Left ventricle myocardium inferior (tissue), 1 donor: ENCODE measurements around the gene TERB1. TPM values are rescaled to one million over a fixed set of nuclear protein-coding genes. Genes with fewer than 3 reads are reported as not detected.

Experiments used
- DNase-seq: peaks from one replicate; pipeline ENCODE4 v3.0.0-alpha.2; 2020
- H3K27ac ChIP-seq: fragments of 200-600 bp; replicated peaks from 2 replicates; pipeline ENCODE4 v1.8.0; 2021
- H3K27me3 ChIP-seq: fragments of 200-600 bp; 2 replicates; pipeline ENCODE4 v1.8.0; 2021; ENCODE audit warnings: low read depth
- H3K36me3 ChIP-seq: fragments of 200-600 bp; 2 replicates; pipeline ENCODE4 v1.8.0; 2021
- H3K4me1 ChIP-seq: fragments of 200-600 bp; 2 replicates; pipeline ENCODE4 v1.8.0; 2021
- H3K4me3 ChIP-seq: fragments of 200-600 bp; 2 replicates; pipeline ENCODE4 v1.8.0; 2021; ENCODE audit warnings: mild to moderate bottlenecking, moderate library complexity
- H3K9me3 ChIP-seq: fragments of 200-600 bp; replicated peaks from 2 replicates; pipeline ENCODE4 v1.8.0; 2021
- intact Hi-C: fragments of 100-400 bp; cut with micrococcal nuclease; formaldehyde crosslinking; loops from one replicate; pipeline ENCODE4 v1.11.0; 2022
- total RNA-seq: library from RNA; stranded (reverse); fragmentation: NEBNext Ultra II Directional; extraction: Animal tissue kit (Norgen Biotek cat#: 25700); gene quantifications from one replicate; pipeline ENCODE4 v1.2.1, GENCODE V29; 2021
- TF ChIP-seq, protein P1 (sequence below): fragments of 200-600 bp; IDR thresholded peaks from 2 replicates; pipeline ENCODE4 v1.8.0; 2021; ENCODE audit warnings: antibody characterized with exemption, mild to moderate bottlenecking, borderline replicate concordance
- donor health status: DM: no; HTN: yes; CAD: no; lungs with severe emphysema.

Gene TERB1
- total RNA-seq, 1 donor from 2014 or later: not detected

DNA sequence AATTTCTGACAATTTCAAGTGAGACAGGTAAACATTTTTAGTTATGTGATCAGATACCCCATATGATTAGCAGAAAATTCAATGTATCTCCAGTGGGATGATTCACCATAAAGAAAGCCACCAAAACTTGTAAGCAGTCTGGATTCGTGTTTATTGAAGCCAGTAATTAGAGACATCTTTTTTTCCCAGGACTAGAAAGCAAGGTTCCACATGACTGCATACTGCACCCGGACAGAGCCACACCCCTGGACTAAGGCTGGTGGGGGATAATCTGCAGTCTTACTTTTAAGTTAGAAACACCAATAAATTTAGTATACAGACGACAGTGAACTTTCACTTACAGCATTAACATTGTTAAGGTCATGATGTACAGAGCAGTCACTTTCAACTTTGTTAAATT is 80.6 kb downstream of the TERB1 start:
- Histone ChIP-seq H3K36me3 (peaks cover 65% of the 10 kb centered on the region), H3K9me3 (no peaks in the 10 kb centered on the region), H3K4me3 (no peak overlapping the region), H3K27ac (no peak overlapping the region), H3K27me3 (no peaks in the 10 kb centered on the region), H3K4me1 (peaks cover 6% of the 10 kb centered on the region)
- DNase-seq: no peak
- TF ChIP-seq, protein P1, sequence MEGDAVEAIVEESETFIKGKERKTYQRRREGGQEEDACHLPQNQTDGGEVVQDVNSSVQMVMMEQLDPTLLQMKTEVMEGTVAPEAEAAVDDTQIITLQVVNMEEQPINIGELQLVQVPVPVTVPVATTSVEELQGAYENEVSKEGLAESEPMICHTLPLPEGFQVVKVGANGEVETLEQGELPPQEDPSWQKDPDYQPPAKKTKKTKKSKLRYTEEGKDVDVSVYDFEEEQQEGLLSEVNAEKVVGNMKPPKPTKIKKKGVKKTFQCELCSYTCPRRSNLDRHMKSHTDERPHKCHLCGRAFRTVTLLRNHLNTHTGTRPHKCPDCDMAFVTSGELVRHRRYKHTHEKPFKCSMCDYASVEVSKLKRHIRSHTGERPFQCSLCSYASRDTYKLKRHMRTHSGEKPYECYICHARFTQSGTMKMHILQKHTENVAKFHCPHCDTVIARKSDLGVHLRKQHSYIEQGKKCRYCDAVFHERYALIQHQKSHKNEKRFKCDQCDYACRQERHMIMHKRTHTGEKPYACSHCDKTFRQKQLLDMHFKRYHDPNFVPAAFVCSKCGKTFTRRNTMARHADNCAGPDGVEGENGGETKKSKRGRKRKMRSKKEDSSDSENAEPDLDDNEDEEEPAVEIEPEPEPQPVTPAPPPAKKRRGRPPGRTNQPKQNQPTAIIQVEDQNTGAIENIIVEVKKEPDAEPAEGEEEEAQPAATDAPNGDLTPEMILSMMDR: no peak
- intact Hi-C loops: loop anchor here (10.0 kb wide), 1 partner anchor 144 kb away; no protein-coding TSS in a partner anchor

- H3K9me3 ChIP-seq: no peaks in the 10 kb centered on the region
- peaks cover 49% of the 10 kb centered on the region for H3K36me3 ChIP-seq
- no peaks in the 10 kb centered on the region for H3K27me3 ChIP-seq
- TF ChIP-seq, protein P1: no peak
- no peak overlapping the region for H3K27ac ChIP-seq
- intact Hi-C loops: no loop called here
- H3K4me3 ChIP-seq: no peak overlapping the region
- H3K4me1 ChIP-seq: peaks cover 6% of the 10 kb centered on the region
- DNase-seq: no peak
Observed at GRCh38 chr16:66719246-66719645, 82.1 kb downstream of the TERB1 start.

DNA sequence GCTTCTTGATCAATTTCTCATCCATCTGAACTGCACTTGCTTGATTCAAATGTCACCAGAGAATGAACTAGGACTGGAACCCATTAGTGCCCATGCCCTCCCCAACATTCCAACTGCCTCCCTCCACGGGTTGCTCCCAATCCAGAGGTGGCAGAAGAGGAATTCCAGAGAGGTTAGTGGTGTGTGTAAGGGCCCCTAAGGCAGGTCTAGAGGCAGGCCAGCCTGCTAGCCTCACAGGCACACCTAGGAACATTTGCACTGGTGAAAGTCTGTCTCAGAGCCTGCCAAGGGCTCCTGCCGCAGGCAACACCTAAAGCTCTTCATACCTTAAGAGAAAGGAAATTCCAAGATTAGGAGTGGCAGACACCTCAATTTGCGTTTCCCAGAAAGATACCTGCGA is 83.6 kb downstream of the TERB1 start:
- Histone ChIP-seq H3K9me3 (no peaks in the 10 kb centered on the region), H3K4me3 (no peak overlapping the region), H3K36me3 (peaks cover 35% of the 10 kb centered on the region), H3K27me3 (no peaks in the 10 kb centered on the region), H3K4me1 (peaks cover 13% of the 10 kb centered on the region), H3K27ac (no peak overlapping the region)
- TF ChIP-seq, protein P1: no peak
- intact Hi-C loops: no loop called here
- DNase-seq: no peak

DNA sequence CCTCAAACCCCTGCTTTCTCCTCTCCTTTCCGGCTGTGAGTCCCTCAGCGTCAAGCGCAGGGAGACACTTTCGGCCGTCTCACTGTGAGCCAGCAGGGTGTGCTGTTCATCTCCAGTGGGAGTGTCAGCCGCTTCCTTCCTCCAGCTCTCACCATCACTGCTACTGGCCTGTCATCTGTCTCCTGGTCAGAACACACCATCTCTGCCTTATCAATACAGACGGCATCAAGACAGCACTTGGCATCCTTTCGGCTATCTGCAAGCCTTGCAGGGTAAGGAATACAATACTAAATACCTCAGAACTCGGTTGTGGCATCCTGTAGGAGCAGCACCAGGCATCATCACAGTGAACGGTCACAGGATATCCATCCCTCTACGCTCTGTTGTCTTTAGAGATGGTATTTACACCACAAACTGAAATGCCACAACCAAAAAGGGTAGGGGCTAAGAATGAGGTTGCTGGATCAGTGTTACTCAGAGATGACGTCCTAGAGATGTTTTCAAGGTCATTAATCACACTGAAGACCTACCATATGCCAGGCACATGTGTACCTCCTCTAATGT is 84.2 kb downstream of the TERB1 start:
- intact Hi-C loops: no loop called here

DNA sequence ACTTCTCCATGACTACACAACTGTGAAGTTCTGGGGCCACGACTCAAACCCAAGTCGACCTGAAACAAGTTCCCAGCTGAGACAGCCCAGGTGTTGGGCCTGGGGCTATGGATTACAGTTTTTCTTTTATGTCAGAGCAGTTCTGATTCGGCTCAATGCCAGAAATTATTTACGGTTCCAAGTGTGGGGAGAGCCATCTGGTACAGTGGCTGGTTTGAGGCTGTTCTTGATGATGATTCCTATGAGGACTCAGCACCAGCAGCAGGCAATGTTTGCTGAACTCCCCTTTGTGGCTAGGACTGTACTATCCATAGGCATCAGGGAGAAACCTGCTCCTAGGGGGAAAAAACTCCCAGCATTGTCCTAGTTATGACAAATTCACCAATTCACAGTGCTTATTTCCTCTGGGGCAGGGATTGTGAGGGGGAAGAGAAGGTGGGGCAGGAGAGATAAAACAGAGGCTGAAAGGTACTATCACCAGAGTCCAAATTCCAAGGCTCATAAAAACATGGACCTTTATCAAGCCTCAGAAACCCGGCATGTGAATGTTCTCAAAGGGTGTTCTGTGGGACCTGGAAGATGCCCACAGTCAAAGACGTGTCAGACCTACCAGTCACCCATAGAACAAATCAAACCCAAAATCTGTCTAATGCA is 86.6 kb downstream of the TERB1 start:
- intact Hi-C loops: no loop called here
- H3K27me3 ChIP-seq: no peaks in the 10 kb centered on the region
- no peak overlapping the region for H3K27ac ChIP-seq
- H3K36me3 ChIP-seq: peaks cover 15% of the 10 kb centered on the region
- DNase-seq: no peak
- peaks cover 6% of the 10 kb centered on the region for H3K9me3 ChIP-seq
- peaks cover 13% of the 10 kb centered on the region for H3K4me1 ChIP-seq
- TF ChIP-seq, protein P1: no peak
- no peak overlapping the region for H3K4me3 ChIP-seq

More for the DNA sequence above, 84.2 kb downstream of the TERB1 start:
- no peaks in the 10 kb centered on the region for H3K27me3 ChIP-seq
- no peak overlapping the region for H3K27ac ChIP-seq
- DNase-seq: peak; percentile 27
- peaks cover 29% of the 10 kb centered on the region for H3K36me3 ChIP-seq
- peaks cover 13% of the 10 kb centered on the region for H3K4me1 ChIP-seq
- H3K4me3 ChIP-seq: no peak overlapping the region
- no peaks in the 10 kb centered on the region for H3K9me3 ChIP-seq
- TF ChIP-seq, protein P1: peak; percentile 63
